Fibroblast of skin of left biceps (primary cell): ENCODE data around the gene LINC01488.

Experiments
- DNase-seq, 2 experiments: peaks; one replicate each; pipeline ENCODE4 v3.0.0-alpha.2; 2013; ENCODE audit warnings: low read depth in 2 of 2

LINC01488 gene

GRCh38 chr11:69481393-69481844, at the start of gene LINC01488:
Gene LINC01488 (plus strand): TSS chr11:69481663.
- DNase-seq, result no peak

GRCh38 chr11:69431893-69432738, 49.3 kb upstream of the LINC01488 start:
- no peak for DNase-seq

GRCh38 chr11:69433741-69434140, 47.7 kb upstream of the LINC01488 start:
- no peak for DNase-seq

- DNase-seq, result no peak
Measured at GRCh38 chr11:69434471-69434931, 47.0 kb upstream of the LINC01488 start.

- no peak for DNase-seq
Measured at GRCh38 chr11:69435161-69435986, 46.1 kb upstream of the LINC01488 start.

GRCh38 chr11:69436041-69436982, 45.2 kb upstream of the LINC01488 start:
- no peak for DNase-seq

GRCh38 chr11:69437001-69437875, 44.2 kb upstream of the LINC01488 start:
- DNase-seq, result no peak

- DNase-seq, result no peak
Measured at GRCh38 chr11:69437876-69438205, 43.6 kb upstream of the LINC01488 start.

- DNase-seq, result no peak
Measured at GRCh38 chr11:69438286-69438920, 43.1 kb upstream of the LINC01488 start.

GRCh38 chr11:69439127-69439526, 42.3 kb upstream of the LINC01488 start:
- DNase-seq, result no peak

GRCh38 chr11:69439651-69440464, 41.6 kb upstream of the LINC01488 start:
- no peak for DNase-seq

- no peak for DNase-seq
Measured at GRCh38 chr11:69440876-69441275, 40.6 kb upstream of the LINC01488 start.

GRCh38 chr11:69442012-69442806, 39.3 kb upstream of the LINC01488 start:
- no peak for DNase-seq

GRCh38 chr11:69442807-69443137, 38.7 kb upstream of the LINC01488 start:
- DNase-seq, result peak in 1 of 2 experiments; percentile 8

GRCh38 chr11:69443138-69443967, 38.1 kb upstream of the LINC01488 start:
- peak; percentile 85 to 86 for DNase-seq

- DNase-seq, result peak in 1 of 2 experiments; percentile 19
Measured at GRCh38 chr11:69443968-69444364, 37.5 kb upstream of the LINC01488 start.

- peak; percentile 81 to 82 for DNase-seq
Measured at GRCh38 chr11:69444381-69445130, 36.9 kb upstream of the LINC01488 start.
